Measurements from ENCODE around the gene RRAD.

The RRAD gene

GRCh38 chr16:66935314-66936011 lies 10.1 kb upstream of the RRAD start, which contains the start of gene CES2:
TSS of gene CES2 (plus strand) at chr16:66935516. CDS start at chr16:66935636, 120 bp downstream.
- CTCF ChIA-PET: interaction anchor here (0.6 kb wide), 1 partner anchor 12 kb away, joined by 3 read pairs; no protein-coding TSS in a partner anchor
- Histone ChIP-seq H3K36me3 (ENCODE audit: control insufficient read depth in 2 of 2, insufficient read depth in 1 of 2, low read length in 2 of 2) (peaks cover 4 to 52% of the 10 kb centered on the region in 2 experiments; a peak in 2 of 3 replicates), H3K9me3 (ENCODE audit: control insufficient read depth, insufficient read depth, low read depth, low read length) (no peaks in the 10 kb centered on the region), H3K4me3 (ENCODE audit: low read depth, low read length) (peak within 1 kb of the TSS; percentile 83), H3K27ac (ENCODE audit: extremely low read depth, low read depth, low read length) (peak within 1 kb of the TSS; percentile 72), H3K4me1 (ENCODE audit: control insufficient read depth, insufficient read depth, low read length) (peaks cover 2% of the 10 kb centered on the region; the same call in 1 of the 2 replicates)
- POLR2A ChIA-PET: interaction anchor here (1.7 kb wide), 1 partner anchor 9 kb away, joined by 7 read pairs; no protein-coding TSS in a partner anchor
- no peak for TF ChIP-seq ZNF707 (tag by site-specific recombination; IDR thresholded peaks at IDR 0.05)
- no peak for TF ChIP-seq ZNF776 (tag by site-specific recombination; IDR thresholded peaks at IDR 0.05; ENCODE audit: borderline replicate concordance)
- TF ChIP-seq ZNF510 (tag by site-specific recombination; IDR thresholded peaks at IDR 0.05; ENCODE audit: insufficient replicate concordance): no peak
- no peak for TF ChIP-seq RBAK (tag by site-specific recombination; IDR thresholded peaks at IDR 0.05)
- no peak for TF ChIP-seq BCL11B (tag by site-specific recombination; IDR thresholded peaks at IDR 0.05; ENCODE audit: low read depth)
- no peak for TF ChIP-seq ZFP41 (tag by site-specific recombination; IDR thresholded peaks at IDR 0.05; ENCODE audit: borderline replicate concordance)
- no peak for TF ChIP-seq ZNF132 (tag by site-specific recombination; IDR thresholded peaks at IDR 0.05; ENCODE audit: borderline replicate concordance)
- TF ChIP-seq ZNF394 (tag by site-specific recombination; IDR thresholded peaks at IDR 0.05; ENCODE audit: borderline replicate concordance): no peak
- TF ChIP-seq SP2 (tag by site-specific recombination; IDR thresholded peaks at IDR 0.05): 0 out of 2 replicates have a peak, but pooled peaks have one; percentile 19
- TF ChIP-seq, protein P1, sequence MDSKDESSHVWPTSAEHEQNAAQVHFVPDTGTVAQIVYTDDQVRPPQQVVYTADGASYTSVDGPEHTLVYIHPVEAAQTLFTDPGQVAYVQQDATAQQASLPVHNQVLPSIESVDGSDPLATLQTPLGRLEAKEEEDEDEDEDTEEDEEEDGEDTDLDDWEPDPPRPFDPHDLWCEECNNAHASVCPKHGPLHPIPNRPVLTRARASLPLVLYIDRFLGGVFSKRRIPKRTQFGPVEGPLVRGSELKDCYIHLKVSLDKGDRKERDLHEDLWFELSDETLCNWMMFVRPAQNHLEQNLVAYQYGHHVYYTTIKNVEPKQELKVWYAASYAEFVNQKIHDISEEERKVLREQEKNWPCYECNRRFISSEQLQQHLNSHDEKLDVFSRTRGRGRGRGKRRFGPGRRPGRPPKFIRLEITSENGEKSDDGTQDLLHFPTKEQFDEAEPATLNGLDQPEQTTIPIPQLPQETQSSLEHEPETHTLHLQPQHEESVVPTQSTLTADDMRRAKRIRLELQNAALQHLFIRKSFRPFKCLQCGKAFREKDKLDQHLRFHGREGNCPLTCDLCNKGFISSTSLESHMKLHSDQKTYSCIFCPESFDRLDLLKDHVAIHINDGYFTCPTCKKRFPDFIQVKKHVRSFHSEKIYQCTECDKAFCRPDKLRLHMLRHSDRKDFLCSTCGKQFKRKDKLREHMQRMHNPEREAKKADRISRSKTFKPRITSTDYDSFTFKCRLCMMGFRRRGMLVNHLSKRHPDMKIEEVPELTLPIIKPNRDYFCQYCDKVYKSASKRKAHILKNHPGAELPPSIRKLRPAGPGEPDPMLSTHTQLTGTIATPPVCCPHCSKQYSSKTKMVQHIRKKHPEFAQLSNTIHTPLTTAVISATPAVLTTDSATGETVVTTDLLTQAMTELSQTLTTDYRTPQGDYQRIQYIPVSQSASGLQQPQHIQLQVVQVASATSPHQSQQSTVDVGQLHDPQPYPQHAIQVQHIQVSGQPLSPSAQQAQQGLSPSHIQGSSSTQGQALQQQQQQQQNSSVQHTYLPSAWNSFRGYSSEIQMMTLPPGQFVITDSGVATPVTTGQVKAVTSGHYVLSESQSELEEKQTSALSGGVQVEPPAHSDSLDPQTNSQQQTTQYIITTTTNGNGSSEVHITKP (tag by site-specific recombination; IDR thresholded peaks at IDR 0.05): peak; percentile 69
- TF ChIP-seq, protein P2, sequence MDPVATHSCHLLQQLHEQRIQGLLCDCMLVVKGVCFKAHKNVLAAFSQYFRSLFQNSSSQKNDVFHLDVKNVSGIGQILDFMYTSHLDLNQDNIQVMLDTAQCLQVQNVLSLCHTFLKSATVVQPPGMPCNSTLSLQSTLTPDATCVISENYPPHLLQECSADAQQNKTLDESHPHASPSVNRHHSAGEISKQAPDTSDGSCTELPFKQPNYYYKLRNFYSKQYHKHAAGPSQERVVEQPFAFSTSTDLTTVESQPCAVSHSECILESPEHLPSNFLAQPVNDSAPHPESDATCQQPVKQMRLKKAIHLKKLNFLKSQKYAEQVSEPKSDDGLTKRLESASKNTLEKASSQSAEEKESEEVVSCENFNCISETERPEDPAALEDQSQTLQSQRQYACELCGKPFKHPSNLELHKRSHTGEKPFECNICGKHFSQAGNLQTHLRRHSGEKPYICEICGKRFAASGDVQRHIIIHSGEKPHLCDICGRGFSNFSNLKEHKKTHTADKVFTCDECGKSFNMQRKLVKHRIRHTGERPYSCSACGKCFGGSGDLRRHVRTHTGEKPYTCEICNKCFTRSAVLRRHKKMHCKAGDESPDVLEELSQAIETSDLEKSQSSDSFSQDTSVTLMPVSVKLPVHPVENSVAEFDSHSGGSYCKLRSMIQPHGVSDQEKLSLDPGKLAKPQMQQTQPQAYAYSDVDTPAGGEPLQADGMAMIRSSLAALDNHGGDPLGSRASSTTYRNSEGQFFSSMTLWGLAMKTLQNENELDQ (tag by site-specific recombination; IDR thresholded peaks at IDR 0.05; ENCODE audit: low read depth): no peak
- peak; percentile 23; the same call in 1 of the 2 replicates for TF ChIP-seq ZFHX2 (tag by site-specific recombination; conservative IDR thresholded peaks at IDR 0.05)
- no peak for TF ChIP-seq SCRT1 (tag by site-specific recombination; IDR thresholded peaks at IDR 0.05; ENCODE audit: borderline replicate concordance)
- TF ChIP-seq, protein P3, sequence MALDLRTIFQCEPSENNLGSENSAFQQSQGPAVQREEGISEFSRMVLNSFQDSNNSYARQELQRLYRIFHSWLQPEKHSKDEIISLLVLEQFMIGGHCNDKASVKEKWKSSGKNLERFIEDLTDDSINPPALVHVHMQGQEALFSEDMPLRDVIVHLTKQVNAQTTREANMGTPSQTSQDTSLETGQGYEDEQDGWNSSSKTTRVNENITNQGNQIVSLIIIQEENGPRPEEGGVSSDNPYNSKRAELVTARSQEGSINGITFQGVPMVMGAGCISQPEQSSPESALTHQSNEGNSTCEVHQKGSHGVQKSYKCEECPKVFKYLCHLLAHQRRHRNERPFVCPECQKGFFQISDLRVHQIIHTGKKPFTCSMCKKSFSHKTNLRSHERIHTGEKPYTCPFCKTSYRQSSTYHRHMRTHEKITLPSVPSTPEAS (tag by site-specific recombination; IDR thresholded peaks at IDR 0.05): no peak
- TF ChIP-seq ZNF514 (tag by site-specific recombination; IDR thresholded peaks at IDR 0.05): no peak
- no peak for TF ChIP-seq ZNF354C (tag by site-specific recombination; IDR thresholded peaks at IDR 0.05; ENCODE audit: borderline replicate concordance, low read depth)
- TF ChIP-seq, protein P4, sequence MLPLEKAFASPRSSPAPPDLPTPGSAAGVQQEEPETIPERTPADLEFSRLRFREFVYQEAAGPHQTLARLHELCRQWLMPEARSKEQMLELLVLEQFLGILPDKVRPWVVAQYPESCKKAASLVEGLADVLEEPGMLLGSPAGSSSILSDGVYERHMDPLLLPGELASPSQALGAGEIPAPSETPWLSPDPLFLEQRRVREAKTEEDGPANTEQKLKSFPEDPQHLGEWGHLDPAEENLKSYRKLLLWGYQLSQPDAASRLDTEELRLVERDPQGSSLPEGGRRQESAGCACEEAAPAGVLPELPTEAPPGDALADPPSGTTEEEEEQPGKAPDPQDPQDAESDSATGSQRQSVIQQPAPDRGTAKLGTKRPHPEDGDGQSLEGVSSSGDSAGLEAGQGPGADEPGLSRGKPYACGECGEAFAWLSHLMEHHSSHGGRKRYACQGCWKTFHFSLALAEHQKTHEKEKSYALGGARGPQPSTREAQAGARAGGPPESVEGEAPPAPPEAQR (tag by site-specific recombination; IDR thresholded peaks at IDR 0.05): no peak
- TF ChIP-seq ZBTB17 (tag by site-specific recombination; IDR thresholded peaks at IDR 0.05): no peak
- TF ChIP-seq YY1 (tag by site-specific recombination; IDR thresholded peaks at IDR 0.05): no peak
- no peak for TF ChIP-seq ZNF692 (tag by site-specific recombination; IDR thresholded peaks at IDR 0.05)
- no peak for TF ChIP-seq TSHZ1 (tag by site-specific recombination; IDR thresholded peaks at IDR 0.05; ENCODE audit: borderline replicate concordance)
- peak; percentile 76 for TF ChIP-seq KLF9 (tag by site-specific recombination; IDR thresholded peaks at IDR 0.05; ENCODE audit: low read depth)
- no peak for TF ChIP-seq PRDM1 (tag by site-specific recombination; IDR thresholded peaks at IDR 0.05)

All from HEK293 (cell line).